ENCODE data around the gene MRTFA. TPM values are rescaled to one million over a fixed set of nuclear protein-coding genes. Genes with fewer than 3 reads are reported as not detected.

Gene MRTFA
- polyA plus RNA-seq, 1 of the 3 experiments (the other 2 are of a cell fraction): 5.8 TPM

DNA sequence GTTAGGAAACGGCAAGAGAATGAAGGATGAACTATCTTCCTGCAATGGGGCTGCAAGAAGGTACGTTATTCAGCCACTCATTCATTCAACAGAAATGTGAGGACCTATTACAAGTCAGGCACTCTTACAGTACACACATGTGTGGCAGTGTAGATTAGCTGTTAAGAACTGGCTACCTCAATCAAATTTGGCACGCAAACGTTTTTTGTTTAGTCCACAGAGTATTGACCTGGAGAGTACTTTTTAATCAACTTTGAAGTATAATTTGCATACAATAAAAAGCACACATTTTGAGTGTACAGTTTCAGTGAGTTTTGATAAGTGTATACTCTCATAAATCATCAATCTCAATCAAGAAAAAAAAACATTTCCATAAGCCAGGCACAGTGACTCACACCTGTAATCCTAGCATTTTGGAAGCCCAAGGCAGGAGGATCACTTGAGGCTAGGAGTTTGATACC is 24.2 kb downstream of the MRTFA start:
- ChIA-PET CTCF (no interaction called here), POLR2A (no interaction called here)
- no peak overlapping the region for H3K4me3 ChIP-seq (ENCODE audit: low read depth in 2 of 2, low read length in 1 of 2)
- peaks cover 89% of the 10 kb centered on the region for H3K79me2 ChIP-seq (ENCODE audit: insufficient read depth)
- 89% methylated on average over 4 of the region's 4 CpGs for WGBS (ENCODE audit: low lambda C conversion rate)
- TF ChIP-seq MXI1 (IDR thresholded peaks at IDR 0.05; ENCODE audit: low read depth, low read length) (no peak), RAD21 (IDR thresholded peaks at IDR 0.05; ENCODE audit: low read length) (no peak), FOXJ3 (CRISPR knock-in tag; IDR thresholded peaks at IDR 0.05) (no peak), REST (IDR thresholded peaks at IDR 0.05; ENCODE audit: low read depth, low read length) (no peak), MEF2A (IDR thresholded peaks at IDR 0.05; ENCODE audit: borderline replicate concordance, low read depth) (no peak), SMC3 (IDR thresholded peaks at IDR 0.05; ENCODE audit: low read depth, low read length) (no peak), JUND (IDR thresholded peaks at IDR 0.05) (no peak), TCF12 (IDR thresholded peaks at IDR 0.05) (no peak), ZBTB33 (IDR thresholded peaks at IDR 0.05; ENCODE audit: borderline replicate concordance, low read depth) (no peak), NFIC (IDR thresholded peaks at IDR 0.05; ENCODE audit: borderline replicate concordance) (no peak), YY1 (IDR thresholded peaks at IDR 0.05; ENCODE audit: low read depth) (no peak)
- H2AFZ ChIP-seq (ENCODE audit: low read depth): no peak overlapping the region
- no peaks in the 10 kb centered on the region for H3K9me2 ChIP-seq
- H3K9ac ChIP-seq: no peak overlapping the region
- H4K20me1 ChIP-seq (ENCODE audit: insufficient read depth): peaks cover 21% of the 10 kb centered on the region; the same call in 1 of the 2 replicates
- no peak overlapping the region for H3K4me2 ChIP-seq
- H3K36me3 ChIP-seq (replicated peaks in 1 of 2; ENCODE audit: control insufficient read depth in 1 of 2, insufficient read depth in 2 of 2, low read length in 1 of 2): no peaks in the 10 kb centered on the region
- no peaks in the 10 kb centered on the region for H3F3A ChIP-seq (replicated peaks; ENCODE audit: insufficient read depth)
- H3K4me1 ChIP-seq (ENCODE audit: control insufficient read depth in 1 of 2, insufficient read depth in 2 of 2, low read depth in 1 of 2, low read length in 1 of 2): 0 out of 4 replicates have a peak, but pooled peaks cover 0 to 6% of the 10 kb centered on the region in 2 experiments
- no peaks in the 10 kb centered on the region for H3K9me3 ChIP-seq
- no peaks in the 10 kb centered on the region for H3K27me3 ChIP-seq (ENCODE audit: insufficient read depth)
- no peak overlapping the region for H3K27ac ChIP-seq (ENCODE audit: low read depth in 2 of 2, low read length in 1 of 2)
- DNase-seq: no peak

DNA sequence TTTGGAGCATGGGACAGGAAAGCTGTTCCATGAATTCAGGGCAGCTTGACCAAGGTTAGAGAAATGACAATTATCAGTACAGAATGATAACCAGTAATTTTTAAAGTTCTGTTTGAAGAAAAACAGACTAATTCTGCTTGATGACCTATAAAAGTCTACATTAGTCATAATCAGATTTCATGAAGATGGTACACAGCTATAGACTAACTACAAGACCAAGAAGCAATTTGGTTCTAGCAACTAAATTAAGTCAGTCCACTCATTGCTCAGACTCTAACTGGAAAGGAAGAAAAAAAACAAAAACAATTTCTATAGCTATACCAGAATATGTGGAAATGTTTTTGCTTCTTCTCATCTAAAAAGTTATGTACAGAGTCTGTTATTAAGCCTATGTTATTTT is 24.9 kb downstream of the MRTFA start:
- ChIA-PET POLR2A (no interaction called here), CTCF (no interaction called here)
- Histone ChIP-seq H3K36me3 (replicated peaks in 1 of 2; ENCODE audit: control insufficient read depth in 1 of 2, insufficient read depth in 2 of 2, low read length in 1 of 2) (no peaks in the 10 kb centered on the region), H3K4me2 (no peak overlapping the region), H3K4me3 (ENCODE audit: low read depth in 2 of 2, low read length in 1 of 2) (no peak overlapping the region), H3K27ac (ENCODE audit: low read depth in 2 of 2, low read length in 1 of 2) (no peak overlapping the region), H2AFZ (ENCODE audit: low read depth) (no peak overlapping the region), H3K9me3 (no peaks in the 10 kb centered on the region), H3K4me1 (ENCODE audit: control insufficient read depth in 1 of 2, insufficient read depth in 2 of 2, low read depth in 1 of 2, low read length in 1 of 2) (peaks cover 3 to 10% of the 10 kb centered on the region in 2 experiments; a peak in 2 of 4 replicates), H3K9me2 (no peaks in the 10 kb centered on the region), H3K9ac (no peak overlapping the region), H3K79me2 (ENCODE audit: insufficient read depth) (peaks cover 95% of the 10 kb centered on the region), H4K20me1 (ENCODE audit: insufficient read depth) (peaks cover 24% of the 10 kb centered on the region; the same call in 1 of the 2 replicates), H3F3A (replicated peaks; ENCODE audit: insufficient read depth) (no peaks in the 10 kb centered on the region), H3K27me3 (ENCODE audit: insufficient read depth) (no peaks in the 10 kb centered on the region)
- DNase-seq: no peak
- TF ChIP-seq FOSL2 (IDR thresholded peaks at IDR 0.05; ENCODE audit: borderline replicate concordance, low read depth): no peak

Data from SK-N-SH (cell line).